Ishikawa (cell line): ENCODE data around the gene C6orf120.
A peak's percentile ranks its signal among the peaks of the same experiment; 100 is the strongest.

Experiments used
- CEBPB ChIP-seq: IDR thresholded peaks from 2 replicates; pipeline ENCODE4 v1.6.1; 2012
- CREB1 ChIP-seq: IDR thresholded peaks from 2 replicates; pipeline ENCODE4 v1.6.1; 2012; ENCODE audit warnings: low read depth
- EGR1 ChIP-seq: IDR thresholded peaks from 2 replicates; pipeline ENCODE4 v1.6.1; 2012
- EP300 ChIP-seq: IDR thresholded peaks from 2 replicates; pipeline ENCODE4 v1.6.1; 2012; ENCODE audit warnings: borderline replicate concordance
- FOXM1 ChIP-seq: IDR thresholded peaks from 2 replicates; pipeline ENCODE4 v1.6.1; 2012; ENCODE audit warnings: low read depth, borderline replicate concordance
- NFIC ChIP-seq: IDR thresholded peaks from 2 replicates; pipeline ENCODE4 v1.6.1; 2012
- RAD21 ChIP-seq: IDR thresholded peaks from 2 replicates; pipeline ENCODE4 v1.6.1; 2012; ENCODE audit warnings: low read depth
- TAF1 ChIP-seq: IDR thresholded peaks from 2 replicates; pipeline ENCODE4 v1.6.1; 2012; ENCODE audit warnings: low read depth, mild to moderate bottlenecking
- TCF12 ChIP-seq: IDR thresholded peaks from 2 replicates; pipeline ENCODE4 v1.6.1; 2012; ENCODE audit warnings: low read depth
- TEAD4 ChIP-seq: IDR thresholded peaks from 2 replicates; pipeline ENCODE4 v1.6.1; 2012
- YY1 ChIP-seq: IDR thresholded peaks from 2 replicates; pipeline ENCODE4 v1.6.1; 2012; ENCODE audit warnings: low read depth
- ZBTB7A ChIP-seq: IDR thresholded peaks from 2 replicates; pipeline ENCODE4 v1.6.1; 2012; ENCODE audit warnings: low read depth
- TF ChIP-seq, protein P1 (sequence below): IDR thresholded peaks from 2 replicates; pipeline ENCODE4 v1.6.1; 2012; ENCODE audit warnings: low read depth, mild to moderate bottlenecking
- TF ChIP-seq, protein P2 (sequence below): IDR thresholded peaks from 2 replicates; pipeline ENCODE4 v1.6.1; 2012
- TF ChIP-seq, protein P3 (sequence below): IDR thresholded peaks from 2 replicates; pipeline ENCODE4 v1.6.1; 2012

Gene C6orf120

DNA sequence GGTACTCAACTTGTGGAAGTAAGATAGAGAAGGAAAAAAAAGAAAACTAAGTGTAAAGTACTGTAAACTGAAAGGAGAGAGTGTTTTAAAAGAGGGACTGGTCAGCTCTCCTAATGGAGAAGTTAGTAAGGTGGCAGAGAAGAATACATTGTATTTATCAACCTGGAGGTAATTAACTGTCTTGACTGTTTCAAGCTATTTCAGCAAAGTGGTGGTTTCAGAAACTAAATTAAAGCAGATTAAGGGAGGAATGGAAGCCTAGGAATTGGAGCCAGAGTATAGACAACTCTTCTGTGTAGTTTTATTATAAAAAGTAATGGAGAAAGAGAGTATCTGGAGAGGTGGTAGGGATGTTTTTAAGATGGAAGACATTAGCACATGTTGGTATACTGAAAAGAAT lies 25.0 kb downstream of the C6orf120 start:
- TF ChIP-seq ZBTB7A (no peak), EGR1 (no peak)

DNA sequence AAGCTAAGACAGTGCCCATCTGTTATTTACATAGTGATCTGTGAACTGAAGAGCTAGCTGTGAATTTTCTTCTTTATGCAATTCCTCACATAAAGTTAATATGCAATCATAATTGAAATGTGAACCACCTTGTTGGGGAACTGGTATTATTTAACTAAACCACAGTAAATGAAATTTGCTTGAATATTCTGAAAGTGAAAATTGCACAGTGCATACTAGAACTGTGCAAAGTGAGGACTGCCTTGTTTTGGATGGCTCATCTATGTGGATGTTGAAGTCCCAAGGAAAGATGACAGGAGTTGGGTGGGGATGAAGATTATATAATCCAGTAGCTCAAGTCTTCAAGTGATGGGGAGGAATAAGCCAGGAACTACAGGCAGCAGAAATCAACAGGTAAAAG lies 28.0 kb downstream of the C6orf120 start:
- TF ChIP-seq YY1 (no peak), ZBTB7A (no peak), EGR1 (no peak), CEBPB (no peak), TAF1 (no peak), RAD21 (no peak), TCF12 (no peak), CREB1 (no peak)
- TF ChIP-seq, protein P1, sequence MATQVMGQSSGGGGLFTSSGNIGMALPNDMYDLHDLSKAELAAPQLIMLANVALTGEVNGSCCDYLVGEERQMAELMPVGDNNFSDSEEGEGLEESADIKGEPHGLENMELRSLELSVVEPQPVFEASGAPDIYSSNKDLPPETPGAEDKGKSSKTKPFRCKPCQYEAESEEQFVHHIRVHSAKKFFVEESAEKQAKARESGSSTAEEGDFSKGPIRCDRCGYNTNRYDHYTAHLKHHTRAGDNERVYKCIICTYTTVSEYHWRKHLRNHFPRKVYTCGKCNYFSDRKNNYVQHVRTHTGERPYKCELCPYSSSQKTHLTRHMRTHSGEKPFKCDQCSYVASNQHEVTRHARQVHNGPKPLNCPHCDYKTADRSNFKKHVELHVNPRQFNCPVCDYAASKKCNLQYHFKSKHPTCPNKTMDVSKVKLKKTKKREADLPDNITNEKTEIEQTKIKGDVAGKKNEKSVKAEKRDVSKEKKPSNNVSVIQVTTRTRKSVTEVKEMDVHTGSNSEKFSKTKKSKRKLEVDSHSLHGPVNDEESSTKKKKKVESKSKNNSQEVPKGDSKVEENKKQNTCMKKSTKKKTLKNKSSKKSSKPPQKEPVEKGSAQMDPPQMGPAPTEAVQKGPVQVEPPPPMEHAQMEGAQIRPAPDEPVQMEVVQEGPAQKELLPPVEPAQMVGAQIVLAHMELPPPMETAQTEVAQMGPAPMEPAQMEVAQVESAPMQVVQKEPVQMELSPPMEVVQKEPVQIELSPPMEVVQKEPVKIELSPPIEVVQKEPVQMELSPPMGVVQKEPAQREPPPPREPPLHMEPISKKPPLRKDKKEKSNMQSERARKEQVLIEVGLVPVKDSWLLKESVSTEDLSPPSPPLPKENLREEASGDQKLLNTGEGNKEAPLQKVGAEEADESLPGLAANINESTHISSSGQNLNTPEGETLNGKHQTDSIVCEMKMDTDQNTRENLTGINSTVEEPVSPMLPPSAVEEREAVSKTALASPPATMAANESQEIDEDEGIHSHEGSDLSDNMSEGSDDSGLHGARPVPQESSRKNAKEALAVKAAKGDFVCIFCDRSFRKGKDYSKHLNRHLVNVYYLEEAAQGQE: no peak

DNA sequence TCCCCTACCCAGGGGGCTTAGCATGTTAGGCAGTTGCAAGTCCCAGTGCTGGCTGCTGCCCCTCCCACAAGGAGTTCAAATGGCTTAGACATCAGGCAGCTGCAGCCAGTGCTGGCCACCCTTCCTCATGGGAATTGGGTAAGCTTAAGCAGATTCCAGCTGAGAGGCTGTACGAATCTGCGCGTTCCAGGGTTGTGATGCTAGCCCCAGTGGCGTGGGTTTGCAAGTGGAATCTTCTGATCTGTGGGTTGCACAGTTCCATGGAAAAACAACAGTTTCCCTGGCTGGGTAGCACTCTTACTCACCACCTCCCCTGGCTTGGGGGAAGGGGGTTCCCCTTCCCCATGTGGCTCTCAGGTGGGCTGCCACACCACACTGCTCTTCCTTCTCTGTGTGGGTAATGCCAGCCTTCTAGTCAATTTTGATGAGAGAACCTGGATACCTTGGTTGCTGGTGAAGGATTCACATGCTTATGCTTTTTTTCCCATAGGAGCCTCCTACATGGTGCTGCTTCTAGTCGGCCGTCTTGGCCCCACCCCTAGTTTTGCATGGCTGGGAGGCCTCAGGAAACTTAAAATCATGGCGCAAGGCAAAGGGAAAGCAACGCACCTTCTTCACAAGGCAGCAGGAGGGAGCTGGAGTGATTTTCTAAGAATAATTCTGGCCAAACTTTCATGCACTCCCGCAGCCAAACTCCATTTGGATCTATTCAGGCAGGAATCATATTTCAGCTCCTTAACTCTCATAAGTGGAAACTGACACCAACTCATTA lies 36.5 kb downstream of the C6orf120 start:
- TF ChIP-seq YY1: 0 out of 2 replicates have a peak, but pooled peaks have one; percentile 24
- TF ChIP-seq FOXM1: no peak

DNA sequence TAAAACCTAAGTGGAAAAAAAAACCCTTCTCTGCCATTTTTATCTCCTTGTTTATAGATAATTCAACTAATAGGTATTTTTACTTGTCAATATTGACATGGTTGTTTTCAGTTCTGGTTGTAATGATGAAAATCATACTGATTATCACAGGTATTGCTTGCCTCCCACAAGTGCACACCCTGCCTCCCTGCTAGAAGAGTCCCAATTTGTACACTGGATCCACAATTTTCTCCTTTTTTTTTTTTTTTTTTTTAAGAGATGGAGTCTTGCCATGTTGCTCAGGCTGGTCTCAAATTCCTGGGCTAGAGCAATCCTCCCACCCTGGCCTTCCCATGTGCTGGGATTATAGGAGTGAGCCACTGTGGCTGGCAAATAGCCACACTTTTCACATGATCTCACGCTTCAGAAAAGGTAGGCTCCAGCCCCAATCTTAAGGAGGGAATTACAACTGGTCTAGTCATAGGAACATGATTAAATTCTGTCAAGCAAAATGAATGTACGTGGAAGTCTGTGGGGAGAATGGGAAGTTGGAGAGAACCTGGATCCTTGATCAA lies 37.1 kb downstream of the C6orf120 start:
- TF ChIP-seq NFIC: peak; percentile 31
- TF ChIP-seq RAD21: no peak
- TF ChIP-seq, protein P1: no peak
- TF ChIP-seq ZBTB7A: no peak
- TF ChIP-seq, protein P2, sequence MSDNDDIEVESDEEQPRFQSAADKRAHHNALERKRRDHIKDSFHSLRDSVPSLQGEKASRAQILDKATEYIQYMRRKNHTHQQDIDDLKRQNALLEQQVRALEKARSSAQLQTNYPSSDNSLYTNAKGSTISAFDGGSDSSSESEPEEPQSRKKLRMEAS: 0 out of 2 replicates have a peak, but pooled peaks have one; percentile 12
- TF ChIP-seq FOXM1: no peak
- no peak for TF ChIP-seq YY1

DNA sequence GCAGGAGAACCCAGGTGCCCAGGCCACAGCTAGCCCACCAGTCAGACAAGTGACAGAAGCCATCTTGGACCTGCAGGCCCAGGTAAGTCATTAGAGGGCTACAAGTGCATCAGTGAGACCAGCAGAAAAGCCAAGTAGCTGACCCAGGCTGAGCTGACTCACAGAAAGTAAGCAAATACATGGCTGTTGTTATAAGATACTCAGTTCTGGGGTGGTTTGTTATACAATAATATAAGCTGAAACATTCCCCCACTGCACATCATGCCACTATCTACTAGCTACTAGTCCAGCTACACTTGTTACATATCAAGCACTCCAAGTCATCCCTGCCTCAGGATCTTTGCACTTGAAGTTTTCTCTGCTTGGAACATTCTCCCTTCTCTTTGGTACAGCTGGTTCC lies 39.4 kb downstream of the C6orf120 start:
- TF ChIP-seq, protein P3, sequence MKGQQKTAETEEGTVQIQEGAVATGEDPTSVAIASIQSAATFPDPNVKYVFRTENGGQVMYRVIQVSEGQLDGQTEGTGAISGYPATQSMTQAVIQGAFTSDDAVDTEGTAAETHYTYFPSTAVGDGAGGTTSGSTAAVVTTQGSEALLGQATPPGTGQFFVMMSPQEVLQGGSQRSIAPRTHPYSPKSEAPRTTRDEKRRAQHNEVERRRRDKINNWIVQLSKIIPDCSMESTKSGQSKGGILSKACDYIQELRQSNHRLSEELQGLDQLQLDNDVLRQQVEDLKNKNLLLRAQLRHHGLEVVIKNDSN: no peak
- TF ChIP-seq EGR1: no peak
- TF ChIP-seq NFIC: no peak
- no peak for TF ChIP-seq YY1
- TF ChIP-seq ZBTB7A: no peak
- TF ChIP-seq TAF1: no peak
- TF ChIP-seq EP300: no peak

DNA sequence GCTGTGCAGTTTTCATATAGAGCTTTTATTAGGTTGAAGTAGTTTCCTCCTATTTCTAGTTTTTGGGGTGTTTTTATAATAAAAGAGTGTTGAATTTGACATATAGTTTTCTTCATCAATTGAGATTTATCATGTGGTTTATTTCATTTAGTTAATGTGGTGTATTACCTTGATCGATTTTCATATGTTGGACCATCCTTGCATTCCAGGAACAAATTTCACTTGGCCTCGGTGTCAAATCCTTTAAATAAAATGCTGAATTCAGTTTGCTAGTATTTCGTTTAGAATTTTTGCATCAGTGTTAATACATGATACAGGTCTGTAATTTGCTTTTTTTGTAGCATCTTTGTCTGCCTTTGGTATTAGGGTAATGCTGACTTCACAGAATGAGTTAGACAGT lies 43.5 kb downstream of the C6orf120 start:
- TF ChIP-seq TCF12 (no peak), TAF1 (no peak), NFIC (no peak), EP300 (no peak), CREB1 (no peak), ZBTB7A (no peak), TEAD4 (no peak), EGR1 (no peak), RAD21 (no peak), YY1 (no peak), FOXM1 (no peak), CEBPB (no peak)
- TF ChIP-seq, protein P2: no peak
- TF ChIP-seq, protein P3: no peak
